PC-9 (cell line): ENCODE measurements around the gene THOC6.

Source experiments
- CTCF ChIP-seq: fragments of 200-600 bp; sonication (generic); conservative IDR thresholded peaks from 2 replicates; pipeline ENCODE4 v1.6.1; 2017; ENCODE audit warnings: mixed run types, antibody characterized with exemption, mild to moderate bottlenecking, moderate library complexity
- EZH2 ChIP-seq: fragments of 200-600 bp; sonication (generic); IDR thresholded peaks from 2 replicates; pipeline ENCODE4 v1.8.0; 2017; ENCODE audit warnings: antibody characterized with exemption, low read depth

DNA sequence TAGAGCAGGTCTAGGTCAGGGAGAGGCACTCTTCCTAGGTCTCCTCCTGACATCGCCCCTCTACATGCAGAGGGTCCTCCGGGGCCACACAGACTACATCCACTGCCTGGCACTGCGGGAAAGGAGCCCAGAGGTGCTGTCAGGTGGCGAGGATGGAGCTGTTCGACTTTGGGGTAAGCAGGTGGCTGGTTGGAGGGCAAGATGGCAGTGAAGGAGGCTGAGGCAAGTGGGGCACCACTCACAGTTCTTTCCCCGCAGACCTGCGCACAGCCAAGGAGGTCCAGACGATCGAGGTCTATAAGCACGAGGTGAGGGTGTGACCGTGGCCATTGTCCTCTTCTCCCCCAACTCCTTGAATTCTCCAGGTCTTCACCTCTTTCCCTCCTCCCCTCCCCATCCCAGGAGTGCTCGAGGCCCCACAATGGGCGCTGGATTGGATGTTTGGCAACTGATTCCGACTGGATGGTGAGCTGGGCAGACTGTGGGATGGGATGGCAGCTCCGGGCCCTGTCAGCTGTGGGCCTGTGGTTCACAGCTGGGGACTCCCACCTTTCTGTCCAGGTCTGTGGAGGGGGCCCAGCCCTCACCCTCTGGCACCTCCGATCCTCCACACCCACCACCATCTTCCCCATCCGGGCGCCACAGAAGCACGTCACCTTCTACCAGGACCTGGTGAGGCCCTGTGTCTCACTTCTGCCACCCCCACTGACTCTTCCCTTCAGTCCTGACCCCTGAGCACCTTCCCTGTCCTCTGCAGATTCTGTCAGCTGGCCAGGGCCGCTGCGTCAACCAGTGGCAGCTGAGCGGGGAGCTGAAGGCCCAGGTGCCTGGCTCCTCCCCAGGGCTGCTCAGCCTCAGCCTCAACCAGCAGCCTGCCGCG lies 3.0 kb downstream of the THOC6 start:
- TF ChIP-seq CTCF (no peak), EZH2 (no peak)
